Spleen (tissue), 7 donors: ENCODE results near the gene NAT14.

Experiments
- CTCF ChIP-seq, 11 experiments: fragments of 200-600 bp in 7 of 11; fragments of 450-650 bp in 4 of 11; sonication (generic) in 4 of 11; IDR thresholded peaks in 8 of 11; conservative IDR thresholded peaks in 3 of 11; 1 replicate in 7 of 11; 2 replicates in 4 of 11; pipeline versions ENCODE4 v1.4.0 to v1.8.0; 2016 to 2021; ENCODE audit warnings: antibody characterized with exemption in 11 of 11, inconsistent platforms in 4 of 11, mild to moderate bottlenecking in 1 of 11
- POLR2A ChIP-seq, 3 donors: fragments of 450-650 bp; IDR thresholded peaks; one replicate each; pipeline ENCODE4 v1.5.1; 2017; ENCODE audit warnings: antibody characterized with exemption in 3 of 3, mild to moderate bottlenecking in 1 of 3
- POLR2AphosphoS5 ChIP-seq, 3 donors: sonication (generic); formaldehyde crosslinking; IDR thresholded peaks; one replicate each; pipeline ENCODE4 v1.5.1; 2017; ENCODE audit warnings: antibody characterized with exemption in 3 of 3
- donor health status: DM: no; HTN: no; CAD: no; lungs with moderate emphysema.
- donor health status: DM: no; HTN: no; CAD: no.
- donor health status: DM: no; HTN: no; CAD: no.

- TF ChIP-seq CTCF (IDR thresholded peaks at IDR 0.05 in 8 of 11, conservative IDR thresholded peaks at IDR 0.05 in 3 of 11): peak; percentile 95 to 100 (median 98)
- TF ChIP-seq POLR2A (IDR thresholded peaks at IDR 0.05): no peak
- TF ChIP-seq POLR2AphosphoS5 (IDR thresholded peaks at IDR 0.05): peak; percentile 59 to 79 (median 78)
Measured at GRCh38 chr19:55503502-55504251, 18.7 kb downstream of the NAT14 start.
